ENCODE results near the gene ATP8B4. TPM values are rescaled to one million over a fixed set of nuclear protein-coding genes. Genes with fewer than 3 reads are reported as not detected.

Gene ATP8B4
- total and polyA plus RNA-seq, 2 donors (not counting 3 experiments of a cell fraction or from before 2014, with no cell fraction given) = not detected

DNA sequence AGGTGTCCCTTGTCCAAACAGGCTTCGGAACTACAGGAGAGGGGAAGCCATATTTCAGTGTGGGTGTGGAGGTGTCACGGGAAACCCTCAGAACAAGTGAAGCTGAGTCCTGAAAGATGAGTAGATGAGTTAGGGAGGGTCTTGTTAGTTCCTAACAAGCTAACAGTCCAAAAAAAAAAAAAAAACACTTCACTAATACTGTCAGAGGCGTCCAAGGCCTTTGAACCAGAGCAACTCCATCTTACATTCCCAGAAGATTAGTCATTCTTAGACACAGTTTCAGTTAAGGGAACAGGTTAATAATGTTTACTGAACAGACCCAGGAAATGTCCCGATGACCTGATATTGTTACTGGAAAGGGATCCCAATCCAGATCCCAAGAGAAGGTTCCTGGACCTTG, 7.0 kb upstream of the ATP8B4 start:
- POLR2A ChIA-PET = interaction anchor here (0.6 kb wide), 1 partner anchor 12 kb away, joined by 3 read pairs; no protein-coding TSS in a partner anchor
- Histone ChIP-seq H3K9me1 (replicated peaks; ENCODE audit: control insufficient read depth, extremely low read depth, insufficient read depth, low read length) (no peaks in the 10 kb centered on the region), H2AFZ (ENCODE audit: low read depth, low read length) (no peak overlapping the region), H3K4me2 (ENCODE audit: insufficient read depth, low read length) (no peak overlapping the region), H3K27me3 (ENCODE audit: control insufficient read depth in 2 of 2, insufficient read depth in 2 of 2, low read length in 2 of 2) (no peaks in the 10 kb centered on the region), H3K4me3 (replicated peaks in 1 of 3; ENCODE audit: insufficient read depth in 1 of 3, low read depth in 1 of 3, low read length in 3 of 3) (no peak overlapping the region), H3K9ac (replicated peaks; ENCODE audit: extremely low read depth, insufficient read depth, low read length) (no peak overlapping the region), H3K36me3 (ENCODE audit: control insufficient read depth in 2 of 2, extremely low read depth in 1 of 2, insufficient read depth in 2 of 2, low read length in 2 of 2) (no peaks in the 10 kb centered on the region), H3K9me3 (replicated peaks; ENCODE audit: control insufficient read depth, insufficient read depth, low read length) (no peaks in the 10 kb centered on the region), H3K4me1 (ENCODE audit: control insufficient read depth, extremely low read depth, insufficient read depth, low read length) (no peaks in the 10 kb centered on the region), H4K20me1 (replicated peaks; ENCODE audit: control insufficient read depth, extremely low read depth, insufficient read depth, low read length) (no peaks in the 10 kb centered on the region), H3K79me2 (ENCODE audit: control insufficient read depth, insufficient read depth, low read length) (no peaks in the 10 kb centered on the region), H3K27ac (ENCODE audit: insufficient read depth, low read depth, low read length) (no peak overlapping the region)
- BruUV-seq (replicated peaks) = no TSS peak
- TF ChIP-seq POLR2A (IDR thresholded peaks at IDR 0.05; ENCODE audit: low read depth, low read length) = no peak
- TF ChIP-seq, protein P1, sequence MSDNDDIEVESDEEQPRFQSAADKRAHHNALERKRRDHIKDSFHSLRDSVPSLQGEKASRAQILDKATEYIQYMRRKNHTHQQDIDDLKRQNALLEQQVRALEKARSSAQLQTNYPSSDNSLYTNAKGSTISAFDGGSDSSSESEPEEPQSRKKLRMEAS (IDR thresholded peaks at IDR 0.05; ENCODE audit: insufficient read depth, insufficient read length) = no peak
- TF ChIP-seq JUN (IDR thresholded peaks at IDR 0.05; ENCODE audit: borderline replicate concordance, insufficient read depth, insufficient read length, low read depth) = no peak
- no peak for TF ChIP-seq FOS (IDR thresholded peaks at IDR 0.05; ENCODE audit: borderline replicate concordance, insufficient read depth, low read length)
- TF ChIP-seq EZH2 (IDR thresholded peaks at IDR 0.05; ENCODE audit: borderline replicate concordance, low read depth, low read length, severe bottlenecking) = no peak
- TF ChIP-seq MYC (IDR thresholded peaks at IDR 0.05; ENCODE audit: low read depth, low read length) = no peak
- TF ChIP-seq, protein P2, sequence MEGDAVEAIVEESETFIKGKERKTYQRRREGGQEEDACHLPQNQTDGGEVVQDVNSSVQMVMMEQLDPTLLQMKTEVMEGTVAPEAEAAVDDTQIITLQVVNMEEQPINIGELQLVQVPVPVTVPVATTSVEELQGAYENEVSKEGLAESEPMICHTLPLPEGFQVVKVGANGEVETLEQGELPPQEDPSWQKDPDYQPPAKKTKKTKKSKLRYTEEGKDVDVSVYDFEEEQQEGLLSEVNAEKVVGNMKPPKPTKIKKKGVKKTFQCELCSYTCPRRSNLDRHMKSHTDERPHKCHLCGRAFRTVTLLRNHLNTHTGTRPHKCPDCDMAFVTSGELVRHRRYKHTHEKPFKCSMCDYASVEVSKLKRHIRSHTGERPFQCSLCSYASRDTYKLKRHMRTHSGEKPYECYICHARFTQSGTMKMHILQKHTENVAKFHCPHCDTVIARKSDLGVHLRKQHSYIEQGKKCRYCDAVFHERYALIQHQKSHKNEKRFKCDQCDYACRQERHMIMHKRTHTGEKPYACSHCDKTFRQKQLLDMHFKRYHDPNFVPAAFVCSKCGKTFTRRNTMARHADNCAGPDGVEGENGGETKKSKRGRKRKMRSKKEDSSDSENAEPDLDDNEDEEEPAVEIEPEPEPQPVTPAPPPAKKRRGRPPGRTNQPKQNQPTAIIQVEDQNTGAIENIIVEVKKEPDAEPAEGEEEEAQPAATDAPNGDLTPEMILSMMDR (IDR thresholded peaks at IDR 0.05; ENCODE audit: extremely low read depth in 1 of 2, insufficient read depth in 1 of 2, low read depth in 1 of 2, low read length in 2 of 2) = no peak
- no peak for DNase-seq (ENCODE audit: low read depth, low spot score)
- dilution Hi-C loops (cut with MboI; ENCODE audit: extremely low pct_ligation_motif_present, low sequenced_read_pairs) (no loop called here), intact Hi-C loops (cut with micrococcal nuclease) (no loop called here)
- no peak for FAIRE-seq
- CTCF ChIA-PET = interaction anchor here (0.7 kb wide), 1 partner anchor 19 kb away, joined by 3 read pairs; no protein-coding TSS in a partner anchor

All from endothelial cell of umbilical vein (primary cell).